ENCODE data around the gene TSPAN32. TPM values are rescaled to one million over a fixed set of nuclear protein-coding genes. Genes with fewer than 3 reads are reported as not detected.

The TSPAN32 gene
- total and polyA plus RNA-seq, 10 of the 15 experiments (the other 5 are each of a cell fraction or from before 2014, with no cell fraction given) = 0.08 TPM; not detected in 9

DNA sequence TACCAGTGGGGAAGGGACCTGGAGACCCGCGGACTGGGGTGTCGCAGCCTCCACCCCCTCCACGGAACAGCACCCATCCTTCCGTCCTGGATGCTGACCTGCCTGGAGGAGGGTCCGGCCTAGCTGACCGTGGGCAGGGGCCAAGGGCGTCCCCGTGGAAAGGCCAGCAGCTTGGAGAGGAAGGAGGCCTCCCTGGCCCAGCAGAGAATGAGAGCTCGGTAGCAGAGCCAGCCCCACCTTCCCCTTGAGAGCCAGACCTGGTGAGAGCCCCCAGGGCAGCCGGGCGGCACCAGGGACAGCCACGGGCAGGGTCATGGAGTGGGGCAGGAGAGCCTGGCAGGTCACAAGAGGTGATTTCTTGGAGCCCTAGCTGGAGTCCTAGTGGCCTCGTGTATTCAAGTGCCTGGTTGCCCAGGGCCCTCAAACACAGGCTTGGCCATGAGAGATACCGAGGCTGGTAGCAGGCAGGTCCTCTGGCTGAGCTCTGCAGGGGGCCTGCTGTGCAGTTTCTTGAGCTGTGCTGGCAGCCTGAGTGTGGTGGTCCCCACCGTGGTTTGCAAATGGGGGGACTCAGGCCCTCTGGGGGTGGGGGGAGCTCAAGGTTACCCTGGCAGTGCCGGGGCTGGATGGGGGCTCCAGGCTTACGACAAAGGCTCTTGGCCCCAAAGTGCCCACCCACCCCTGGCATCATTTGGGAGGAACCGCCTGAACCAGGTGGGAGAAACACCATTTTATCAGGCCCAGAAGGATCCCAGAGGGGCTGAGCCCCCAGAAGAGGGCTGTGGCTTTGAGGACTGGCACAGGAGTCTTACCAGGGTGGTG lies 7.6 kb downstream of the TSPAN32 start (continued):
- TF ChIP-seq ZBTB11 (CRISPR knock-in tag; IDR thresholded peaks at IDR 0.05) = no peak
- TF ChIP-seq PAX8 (IDR thresholded peaks at IDR 0.05) = no peak

GRCh38 chr11:2310073-2310785 lies 8.4 kb downstream of the TSPAN32 start:
- SMC1A ChIA-PET (ENCODE audit: uncharacterized antibody, unreplicated experiment) = no interaction called here
- Histone ChIP-seq H3K27ac (ENCODE audit: control insufficient read depth, insufficient read depth) (no peak overlapping the region), H3K4me1 (ENCODE audit: control insufficient read depth, insufficient read depth, low read length) (no peaks in the 10 kb centered on the region), H2AFZ (ENCODE audit: control insufficient read depth, low read depth, low read length) (no peak overlapping the region), H3K4me3 (no peak overlapping the region), H3K27me3 (replicated peaks in 1 of 2; ENCODE audit: control insufficient read depth in 2 of 2, insufficient read depth in 2 of 2, low read length in 1 of 2) (no peaks in the 10 kb centered on the region), H3K9ac (ENCODE audit: control insufficient read depth, insufficient read depth, low read length) (no peak overlapping the region), H3K79me2 (ENCODE audit: control insufficient read depth, insufficient read depth, low read length) (no peaks in the 10 kb centered on the region), H4K20me1 (ENCODE audit: control insufficient read depth, insufficient read depth) (no peaks in the 10 kb centered on the region), H3K36me3 (ENCODE audit: control insufficient read depth in 2 of 2, insufficient read depth in 2 of 2, low read length in 1 of 2) (no peaks in the 10 kb centered on the region), H3K9me3 (replicated peaks; ENCODE audit: control insufficient read depth, insufficient read depth, low read length) (no peaks in the 10 kb centered on the region), H3K4me2 (ENCODE audit: control insufficient read depth, insufficient read depth) (no peak overlapping the region)
- no peak for FAIRE-seq
- TF ChIP-seq ASH2L (IDR thresholded peaks at IDR 0.05; ENCODE audit: borderline replicate concordance, low read depth) (no peak), EED (IDR thresholded peaks at IDR 0.05; ENCODE audit: low read depth) (no peak), SP1 (IDR thresholded peaks at IDR 0.05; ENCODE audit: low read depth, low read length) (no peak)
- TF ChIP-seq, protein P1, sequence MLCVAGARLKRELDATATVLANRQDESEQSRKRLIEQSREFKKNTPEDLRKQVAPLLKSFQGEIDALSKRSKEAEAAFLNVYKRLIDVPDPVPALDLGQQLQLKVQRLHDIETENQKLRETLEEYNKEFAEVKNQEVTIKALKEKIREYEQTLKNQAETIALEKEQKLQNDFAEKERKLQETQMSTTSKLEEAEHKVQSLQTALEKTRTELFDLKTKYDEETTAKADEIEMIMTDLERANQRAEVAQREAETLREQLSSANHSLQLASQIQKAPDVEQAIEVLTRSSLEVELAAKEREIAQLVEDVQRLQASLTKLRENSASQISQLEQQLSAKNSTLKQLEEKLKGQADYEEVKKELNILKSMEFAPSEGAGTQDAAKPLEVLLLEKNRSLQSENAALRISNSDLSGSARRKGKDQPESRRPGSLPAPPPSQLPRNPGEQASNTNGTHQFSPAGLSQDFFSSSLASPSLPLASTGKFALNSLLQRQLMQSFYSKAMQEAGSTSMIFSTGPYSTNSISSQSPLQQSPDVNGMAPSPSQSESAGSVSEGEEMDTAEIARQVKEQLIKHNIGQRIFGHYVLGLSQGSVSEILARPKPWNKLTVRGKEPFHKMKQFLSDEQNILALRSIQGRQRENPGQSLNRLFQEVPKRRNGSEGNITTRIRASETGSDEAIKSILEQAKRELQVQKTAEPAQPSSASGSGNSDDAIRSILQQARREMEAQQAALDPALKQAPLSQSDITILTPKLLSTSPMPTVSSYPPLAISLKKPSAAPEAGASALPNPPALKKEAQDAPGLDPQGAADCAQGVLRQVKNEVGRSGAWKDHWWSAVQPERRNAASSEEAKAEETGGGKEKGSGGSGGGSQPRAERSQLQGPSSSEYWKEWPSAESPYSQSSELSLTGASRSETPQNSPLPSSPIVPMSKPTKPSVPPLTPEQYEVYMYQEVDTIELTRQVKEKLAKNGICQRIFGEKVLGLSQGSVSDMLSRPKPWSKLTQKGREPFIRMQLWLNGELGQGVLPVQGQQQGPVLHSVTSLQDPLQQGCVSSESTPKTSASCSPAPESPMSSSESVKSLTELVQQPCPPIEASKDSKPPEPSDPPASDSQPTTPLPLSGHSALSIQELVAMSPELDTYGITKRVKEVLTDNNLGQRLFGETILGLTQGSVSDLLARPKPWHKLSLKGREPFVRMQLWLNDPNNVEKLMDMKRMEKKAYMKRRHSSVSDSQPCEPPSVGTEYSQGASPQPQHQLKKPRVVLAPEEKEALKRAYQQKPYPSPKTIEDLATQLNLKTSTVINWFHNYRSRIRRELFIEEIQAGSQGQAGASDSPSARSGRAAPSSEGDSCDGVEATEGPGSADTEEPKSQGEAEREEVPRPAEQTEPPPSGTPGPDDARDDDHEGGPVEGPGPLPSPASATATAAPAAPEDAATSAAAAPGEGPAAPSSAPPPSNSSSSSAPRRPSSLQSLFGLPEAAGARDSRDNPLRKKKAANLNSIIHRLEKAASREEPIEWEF (IDR thresholded peaks at IDR 0.05; ENCODE audit: insufficient replicate concordance, low read depth, low read length) = no peak
- TF ChIP-seq, protein P2, sequence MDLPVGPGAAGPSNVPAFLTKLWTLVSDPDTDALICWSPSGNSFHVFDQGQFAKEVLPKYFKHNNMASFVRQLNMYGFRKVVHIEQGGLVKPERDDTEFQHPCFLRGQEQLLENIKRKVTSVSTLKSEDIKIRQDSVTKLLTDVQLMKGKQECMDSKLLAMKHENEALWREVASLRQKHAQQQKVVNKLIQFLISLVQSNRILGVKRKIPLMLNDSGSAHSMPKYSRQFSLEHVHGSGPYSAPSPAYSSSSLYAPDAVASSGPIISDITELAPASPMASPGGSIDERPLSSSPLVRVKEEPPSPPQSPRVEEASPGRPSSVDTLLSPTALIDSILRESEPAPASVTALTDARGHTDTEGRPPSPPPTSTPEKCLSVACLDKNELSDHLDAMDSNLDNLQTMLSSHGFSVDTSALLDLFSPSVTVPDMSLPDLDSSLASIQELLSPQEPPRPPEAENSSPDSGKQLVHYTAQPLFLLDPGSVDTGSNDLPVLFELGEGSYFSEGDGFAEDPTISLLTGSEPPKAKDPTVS (IDR thresholded peaks at IDR 0.05; ENCODE audit: low read depth, low read length) = no peak
- TF ChIP-seq, protein P3, sequence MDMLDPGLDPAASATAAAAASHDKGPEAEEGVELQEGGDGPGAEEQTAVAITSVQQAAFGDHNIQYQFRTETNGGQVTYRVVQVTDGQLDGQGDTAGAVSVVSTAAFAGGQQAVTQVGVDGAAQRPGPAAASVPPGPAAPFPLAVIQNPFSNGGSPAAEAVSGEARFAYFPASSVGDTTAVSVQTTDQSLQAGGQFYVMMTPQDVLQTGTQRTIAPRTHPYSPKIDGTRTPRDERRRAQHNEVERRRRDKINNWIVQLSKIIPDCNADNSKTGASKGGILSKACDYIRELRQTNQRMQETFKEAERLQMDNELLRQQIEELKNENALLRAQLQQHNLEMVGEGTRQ (IDR thresholded peaks at IDR 0.05; ENCODE audit: borderline replicate concordance, low read depth, low read length) = no peak
- RAD21 ChIA-PET (ENCODE audit: unreplicated experiment) = interaction anchor here (1.2 kb wide), 1 partner anchor 109 kb away, joined by 3 read pairs; no protein-coding TSS in a partner anchor
- intact Hi-C loops (cut with micrococcal nuclease; ENCODE audit: unreplicated experiment) (no loop called here), in situ Hi-C loops (cut with MboI) (loop anchor here (5.0 kb wide), 1 partner anchor 107 kb away; no protein-coding TSS in a partner anchor)
- CTCF ChIA-PET = interaction anchor here (3.2 kb wide), 1 partner anchor 110 kb away, joined by 19 read pairs; no protein-coding TSS in a partner anchor
- DNase-seq (ENCODE audit: low read depth, low spot score) = no peak
- BruUV-seq (replicated peaks) = no TSS peak
- POLR2A ChIA-PET = no interaction called here
- WGBS (ENCODE audit: insufficient coverage, insufficient replicate concordance, low lambda C conversion rate, missing lambda C conversion rate) = 40% methylated on average over 15 of the region's 16 CpGs
- no peak for ATAC-seq

All from GM12878 (cell line).